NCI-H460 (cell line): ENCODE measurements around the gene FRMD4A. TPM values are rescaled to one million over a fixed set of nuclear protein-coding genes. Genes with fewer than 3 reads are reported as not detected.
"Not testable (repeated sequence)": the region's sequence is repeated elsewhere in the genome, so short reads cannot be mapped to it uniquely, and the experiment has no call there.

Experiments
- DNase-seq: peaks from one replicate; pipeline ENCODE4 v3.0.0-alpha.2; 2016; ENCODE audit warnings: low read depth; ENCODE audit errors: extremely low read depth
- total RNA-seq: library from RNA; depleted of rRNA; stranded (reverse); fragments of >200 nt; shearing (Covaris generic); gene quantifications from 2 replicates; pipeline ENCODE4 v1.2.3, GENCODE V29; 2014

The FRMD4A gene
- total RNA-seq, 1 experiment from 2014 or later, result 4.2 TPM

DNA sequence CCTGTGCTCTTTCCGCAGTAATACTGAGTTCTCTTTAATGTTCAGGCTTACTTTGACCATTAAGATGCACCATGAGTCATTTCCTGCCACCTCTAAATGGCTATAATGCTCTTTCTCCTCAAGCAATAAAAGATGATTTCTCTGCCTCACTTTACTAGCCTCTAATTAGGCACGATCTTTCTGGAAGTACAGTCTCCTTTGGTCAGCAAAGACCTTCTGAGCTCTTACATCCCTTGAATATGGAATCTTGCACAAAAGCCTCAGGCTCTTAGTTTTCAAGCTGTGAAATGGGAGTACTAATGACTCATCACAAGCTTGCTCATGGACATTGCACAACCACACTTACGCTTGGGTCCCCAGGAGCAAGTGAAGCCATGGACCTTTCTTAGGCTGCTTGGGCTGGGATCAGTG lies 85.9 kb downstream of the FRMD4A start:
- peak; percentile 20 for DNase-seq

DNA sequence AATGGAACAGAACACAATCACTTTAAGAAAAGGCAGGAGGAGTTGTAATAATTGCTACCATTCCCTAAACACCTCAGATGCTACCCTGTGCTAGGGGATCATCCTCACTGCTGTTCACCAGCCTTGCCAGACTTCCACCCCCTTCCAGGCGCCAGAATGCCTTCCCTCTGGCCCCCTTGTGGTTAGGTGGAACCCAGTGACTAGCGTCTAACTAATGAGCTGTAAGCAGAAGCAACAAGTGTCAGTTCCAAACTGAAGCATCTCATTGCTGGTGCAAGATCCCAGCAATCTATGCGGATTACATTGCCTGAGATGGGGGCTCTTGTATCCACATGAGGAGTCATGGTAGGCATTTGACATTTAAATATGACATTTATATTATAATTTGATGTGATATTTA lies 86.6 kb downstream of the FRMD4A start:
- no peak for DNase-seq

DNA sequence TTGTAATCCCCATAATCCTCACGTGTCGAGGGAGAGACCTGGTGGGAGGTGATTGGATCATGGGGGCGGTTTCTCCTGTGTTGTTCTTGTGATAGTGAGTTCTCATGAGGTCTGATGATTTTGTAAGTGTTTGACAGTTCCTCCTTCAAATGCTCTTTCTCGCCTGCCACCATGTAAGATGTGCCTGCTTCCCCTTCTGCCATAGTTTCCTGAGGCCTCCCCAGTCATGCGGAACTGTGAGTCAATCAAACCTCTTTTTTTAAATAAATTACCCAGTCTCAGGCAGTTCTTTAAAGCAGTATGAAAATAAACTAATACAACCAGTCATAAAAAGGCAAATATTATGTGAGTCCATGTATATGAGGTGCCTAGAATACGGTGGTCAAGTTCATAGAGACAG lies 87.5 kb downstream of the FRMD4A start:
- DNase-seq, result no peak

GRCh38 chr10:14241196-14241595 lies 89.5 kb downstream of the FRMD4A start:
- no peak for DNase-seq

DNA sequence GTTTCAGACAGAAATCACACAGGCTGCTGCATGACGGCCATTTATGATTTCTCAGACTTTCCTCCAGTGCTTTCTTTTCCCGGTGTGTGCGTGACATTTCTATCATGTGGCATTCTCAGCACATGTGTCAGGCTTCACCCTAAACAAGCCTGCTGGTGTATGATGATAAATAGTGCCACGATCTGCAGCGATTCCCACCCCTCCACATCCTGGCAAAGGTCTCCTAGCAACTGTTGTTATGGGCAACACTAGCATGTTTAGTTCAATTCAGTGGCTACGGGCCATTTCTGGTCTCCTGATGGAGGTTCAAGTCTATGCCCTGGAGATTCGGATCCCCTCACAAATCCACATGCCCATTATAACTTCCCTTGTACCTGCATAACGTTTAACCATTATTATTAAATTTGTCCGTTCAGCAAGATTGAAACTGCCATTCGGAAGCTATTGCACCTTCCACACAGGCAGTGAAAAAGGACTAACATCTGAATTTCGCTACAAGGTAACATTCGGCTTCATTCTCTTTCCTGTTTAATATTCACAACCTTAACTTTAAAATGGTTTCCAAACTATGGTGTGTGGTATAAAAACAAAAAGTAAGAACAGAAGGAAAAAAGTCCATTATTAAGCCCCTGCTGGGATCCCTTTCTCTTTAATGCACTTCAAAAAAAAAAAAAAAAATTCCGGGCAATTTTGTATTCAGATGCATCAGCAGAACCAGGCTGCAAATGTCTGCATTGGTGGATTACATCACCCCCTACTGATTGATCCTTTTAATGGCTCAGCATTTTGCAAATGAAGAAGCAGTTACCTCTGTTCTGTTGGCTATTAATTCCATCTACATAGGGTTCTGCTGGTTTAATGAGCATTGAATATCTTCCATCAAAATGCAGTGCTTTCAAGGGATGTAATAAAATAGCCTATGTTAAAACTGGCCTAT lies 90.2 kb downstream of the FRMD4A start:
- no peak for DNase-seq

GRCh38 chr10:14238659-14239058 lies 92.1 kb downstream of the FRMD4A start:
- not testable (repeated sequence) for DNase-seq

- DNase-seq, result no peak
Measured at GRCh38 chr10:14236341-14236740, 94.4 kb downstream of the FRMD4A start.

- no peak for DNase-seq
Measured at GRCh38 chr10:14235566-14236195, 95.0 kb downstream of the FRMD4A start.

DNA sequence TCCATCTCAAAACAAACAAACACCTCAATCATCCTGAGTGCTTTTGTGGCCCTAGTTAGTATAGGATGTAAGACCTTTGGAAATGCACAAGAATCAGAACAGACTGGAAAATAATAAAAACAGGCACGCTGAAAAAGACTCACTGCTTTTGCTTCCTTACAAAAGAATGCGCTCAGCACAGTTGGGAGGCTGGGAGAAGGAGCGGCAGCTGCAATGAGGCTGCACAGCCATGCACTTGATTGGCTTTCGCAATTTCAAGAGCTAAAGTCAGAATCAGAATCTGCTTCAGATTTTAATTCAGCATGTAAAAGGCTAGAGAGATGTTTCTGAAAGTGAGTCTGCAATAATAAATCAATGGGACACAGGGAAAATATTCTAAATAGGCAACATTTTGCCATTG lies 97.2 kb downstream of the FRMD4A start:
- DNase-seq, result no peak

DNA sequence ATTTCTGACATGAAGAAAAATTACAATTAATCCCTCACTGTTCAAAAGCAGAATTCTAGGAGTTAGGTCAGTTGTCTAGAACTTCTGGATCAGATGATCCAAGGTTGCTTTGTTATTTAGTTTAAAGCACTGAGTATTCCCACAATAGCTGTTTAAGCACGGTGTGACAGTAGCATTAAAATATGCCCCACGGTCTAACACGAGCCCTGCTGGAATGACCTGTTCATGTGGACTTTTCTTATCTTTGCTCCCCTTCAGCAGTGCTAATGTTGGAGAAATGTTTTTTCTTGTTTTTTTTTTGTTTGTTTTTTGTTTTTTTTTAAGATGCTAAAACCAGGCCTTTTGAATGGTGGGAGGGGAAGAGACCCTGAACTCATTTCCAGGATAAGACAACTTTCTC lies 101.9 kb downstream of the FRMD4A start:
- not testable (repeated sequence) for DNase-seq

DNA sequence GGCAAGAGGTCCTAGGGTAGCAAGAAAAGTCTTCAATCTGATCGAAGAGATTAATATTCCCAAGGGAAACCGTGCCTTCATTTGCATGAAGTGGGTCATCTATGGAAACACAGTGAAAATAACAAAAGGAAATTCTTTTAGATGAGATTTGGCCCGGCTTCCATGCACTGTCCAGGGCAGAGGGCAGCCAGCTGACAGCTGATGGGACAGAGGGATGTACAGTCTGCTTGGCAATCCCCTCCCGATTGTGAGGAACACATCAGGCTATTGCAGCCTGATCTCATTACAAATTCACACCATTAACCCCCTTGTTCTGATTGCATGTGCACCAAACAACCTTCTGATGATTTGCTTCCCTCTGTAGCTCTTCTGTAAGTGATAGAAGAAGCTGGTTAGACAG lies 105.3 kb downstream of the FRMD4A start:
- no peak for DNase-seq

DNA sequence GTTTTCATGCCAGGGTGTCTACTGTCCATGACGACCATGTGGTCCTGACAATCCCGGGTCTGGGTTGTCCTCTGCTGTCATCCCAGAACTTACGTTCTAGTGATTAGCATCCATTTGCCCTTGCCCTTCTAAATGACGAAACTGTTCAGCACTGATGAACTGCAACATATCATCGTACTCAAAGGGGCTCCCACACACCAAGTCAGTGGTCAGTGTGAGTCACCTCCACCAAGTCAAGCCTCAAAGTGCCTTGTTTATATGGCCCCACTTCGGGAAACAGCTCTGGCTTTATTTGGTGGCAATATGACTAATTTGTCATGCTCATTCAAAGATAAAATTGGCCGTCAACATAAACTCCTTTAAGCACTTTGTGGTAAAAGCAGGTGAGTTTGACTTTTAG lies 110.7 kb downstream of the FRMD4A start:
- no peak for DNase-seq

DNA sequence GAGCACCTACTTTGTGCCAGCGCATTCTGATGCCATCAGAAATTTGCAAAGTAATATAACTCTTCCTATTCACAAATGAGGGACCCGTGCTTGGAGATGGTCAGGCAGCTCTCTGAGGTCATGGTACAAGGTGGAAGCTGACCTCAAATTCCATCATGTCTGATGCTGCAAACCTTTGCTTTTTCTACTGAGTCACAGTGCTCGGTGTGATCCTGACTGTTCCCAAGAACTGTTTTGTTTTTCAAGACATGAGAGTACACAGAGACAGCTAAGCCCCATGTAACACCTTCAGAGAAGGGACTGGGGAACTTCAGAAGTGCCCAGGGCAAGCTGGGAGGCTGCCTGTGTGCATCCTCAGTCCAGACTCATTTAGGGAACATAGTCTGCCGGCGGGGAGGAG lies 111.3 kb downstream of the FRMD4A start:
- DNase-seq, result no peak

DNA sequence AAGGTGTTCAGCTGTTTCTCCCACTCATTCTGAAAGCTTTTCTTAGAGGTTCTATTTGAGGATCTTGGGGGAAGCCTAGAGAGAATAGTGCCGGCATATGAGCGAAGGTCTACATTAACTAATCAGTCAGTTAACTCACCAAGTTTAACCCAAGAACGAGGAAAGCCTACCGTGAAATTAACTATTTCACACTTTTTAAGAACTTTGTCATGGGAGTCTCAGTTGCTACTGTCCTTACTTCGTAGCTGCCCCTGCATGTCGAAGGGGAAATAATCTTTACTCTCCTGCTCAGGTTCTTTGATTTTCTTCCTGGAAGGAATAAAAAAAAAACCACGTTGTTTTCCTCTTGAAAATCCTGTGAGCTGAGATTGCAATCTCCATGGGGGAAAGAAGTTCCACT lies 115.1 kb downstream of the FRMD4A start:
- DNase-seq, result no peak

DNA sequence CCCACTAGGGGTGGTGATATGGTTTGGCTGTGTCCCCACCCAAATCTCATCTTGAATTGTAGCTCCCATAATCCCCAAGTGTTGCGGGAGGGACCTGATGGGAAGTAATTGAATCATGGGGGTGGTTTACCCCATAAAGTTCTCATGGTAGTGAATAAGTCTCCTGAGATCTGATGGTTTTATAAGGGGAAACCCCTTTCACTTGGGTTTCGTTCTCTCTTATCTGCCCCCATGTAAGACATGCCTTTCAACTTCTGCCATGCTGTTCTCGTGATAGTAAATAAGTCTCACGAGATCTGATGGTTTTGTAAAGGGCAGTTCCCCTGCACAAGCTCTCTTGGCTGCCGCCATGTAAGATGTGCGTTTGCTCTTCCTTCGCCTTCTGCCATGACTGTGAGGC lies 117.0 kb downstream of the FRMD4A start:
- not testable (repeated sequence) for DNase-seq

GRCh38 chr10:14211610-14212009 lies 119.1 kb downstream of the FRMD4A start:
- DNase-seq, result no peak

- DNase-seq, result no peak
Measured at GRCh38 chr10:14208231-14208630, 122.5 kb downstream of the FRMD4A start.

- DNase-seq, result no peak
Measured at GRCh38 chr10:14205233-14205632, 125.5 kb downstream of the FRMD4A start.

- no peak for DNase-seq
Measured at GRCh38 chr10:14200698-14201544, 129.8 kb downstream of the FRMD4A start.

- not testable (repeated sequence) for DNase-seq
Measured at GRCh38 chr10:14199098-14199497, 131.6 kb downstream of the FRMD4A start.

GRCh38 chr10:14198078-14198477 lies 132.6 kb downstream of the FRMD4A start:
- no peak for DNase-seq
